Mesenchymal stem cell (in vitro differentiated cells and primary cell): ENCODE data around the gene MYL1.
A peak's percentile ranks its signal among the peaks of the same experiment; 100 is the strongest.

ENCODE experiments used
- DNase-seq: peaks from one replicate; pipeline ENCODE4 v3.0.0-alpha.2; 2013
- H2AFZ ChIP-seq: one replicate; pipeline ENCODE4 v1.6.1; 2013; ENCODE audit warnings: low read depth, mild to moderate bottlenecking, control low read depth, inconsistent platforms, low read length, moderate library complexity
- H2AK5ac ChIP-seq: 2 replicates; pipeline ENCODE4 v1.6.1; 2013; ENCODE audit warnings: low read length, moderate library complexity, mild to moderate bottlenecking, inconsistent platforms; ENCODE audit not compliant: severe bottlenecking
- H2BK120ac ChIP-seq: one replicate; pipeline ENCODE4 v1.6.1; 2013; ENCODE audit warnings: low read depth, mild to moderate bottlenecking, inconsistent platforms, low read length, moderate library complexity
- H2BK12ac ChIP-seq, 2 experiments: one replicate each; pipeline ENCODE4 v1.6.1; 2013; ENCODE audit warnings: inconsistent platforms in 2 of 2, low read length in 2 of 2, mild to moderate bottlenecking in 2 of 2, moderate library complexity in 2 of 2, control low read depth in 1 of 2
- H2BK15ac ChIP-seq: one replicate; pipeline ENCODE4 v1.6.1; 2013; ENCODE audit warnings: mild to moderate bottlenecking, low read depth, inconsistent platforms; ENCODE audit not compliant: poor library complexity, severe bottlenecking
- H2BK5ac ChIP-seq: 2 replicates; pipeline ENCODE4 v1.6.1; 2013; ENCODE audit warnings: low read depth, mild to moderate bottlenecking, low read length, control low read depth, inconsistent platforms; ENCODE audit not compliant: poor library complexity, severe bottlenecking
- H3K14ac ChIP-seq, 2 experiments: one replicate each; pipeline ENCODE4 v1.6.1; 2013; ENCODE audit warnings: inconsistent platforms in 2 of 2, low read length in 2 of 2, control low read depth in 1 of 2, mild to moderate bottlenecking in 1 of 2, moderate library complexity in 1 of 2
- H3K18ac ChIP-seq, 2 experiments: one replicate each; pipeline ENCODE4 v1.6.1; 2013; ENCODE audit warnings: inconsistent platforms in 2 of 2, low read length in 2 of 2, control low read depth in 1 of 2, low read depth in 1 of 2, mild to moderate bottlenecking in 1 of 2
- H3K23ac ChIP-seq, 2 experiments: one replicate each; pipeline ENCODE4 v1.6.1; 2013; ENCODE audit warnings: inconsistent platforms in 2 of 2, low read length in 2 of 2, mild to moderate bottlenecking in 2 of 2, moderate library complexity in 2 of 2, control low read depth in 1 of 2
- H3K27ac ChIP-seq: 2 replicates; pipeline ENCODE4 v1.5.1; 2013; ENCODE audit warnings: mild to moderate bottlenecking, moderate library complexity, low read length, control low read depth, inconsistent platforms; ENCODE audit not compliant: poor library complexity, severe bottlenecking
- H3K27me3 ChIP-seq, 2 experiments: 2 replicates each; pipeline versions ENCODE4 v1.6.1 to v1.7.0; 2013; ENCODE audit warnings: low read length in 2 of 2, mild to moderate bottlenecking in 2 of 2, moderate library complexity in 2 of 2, control low read depth in 1 of 2, inconsistent platforms in 1 of 2; ENCODE audit not compliant: control insufficient read depth in 1 of 2, insufficient read depth in 1 of 2
- H3K36me3 ChIP-seq, 2 experiments: 2 replicates each; pipeline versions ENCODE4 v1.6.1 to v1.7.0; 2013; ENCODE audit warnings: low read length in 2 of 2, control low read depth in 1 of 2, inconsistent platforms in 1 of 2, low read depth in 1 of 2, mild to moderate bottlenecking in 1 of 2; ENCODE audit not compliant: insufficient read depth in 2 of 2, control insufficient read depth in 1 of 2
- H3K4ac ChIP-seq, 2 experiments: one replicate each; pipeline ENCODE4 v1.6.1; 2013; ENCODE audit warnings: inconsistent platforms in 2 of 2, low read length in 2 of 2, mild to moderate bottlenecking in 2 of 2, moderate library complexity in 2 of 2, control low read depth in 1 of 2, low read depth in 1 of 2
- H3K4me1 ChIP-seq: 2 replicates; pipeline ENCODE4 v1.6.1; 2013; ENCODE audit warnings: low read depth, low read length, control low read depth; ENCODE audit not compliant: control insufficient read depth, insufficient read depth
- H3K4me2 ChIP-seq: 2 replicates; pipeline ENCODE4 v1.6.1; 2013; ENCODE audit warnings: low read length, mild to moderate bottlenecking, inconsistent platforms; ENCODE audit not compliant: poor library complexity, severe bottlenecking
- H3K4me3 ChIP-seq, 2 experiments: 2 replicates each; pipeline versions ENCODE4 v1.5.1 to v1.7.0; 2013; ENCODE audit warnings: low read length in 2 of 2, mild to moderate bottlenecking in 2 of 2, control low read depth in 1 of 2, low read depth in 1 of 2; ENCODE audit not compliant: insufficient read depth in 1 of 2
- H3K79me1 ChIP-seq: replicated peaks from 2 replicates; pipeline ENCODE4 v1.6.1; 2013; ENCODE audit warnings: mild to moderate bottlenecking, control low read depth, low read length, inconsistent platforms; ENCODE audit not compliant: poor library complexity, severe bottlenecking
- H3K9ac ChIP-seq: 2 replicates; pipeline ENCODE4 v1.7.0; 2013; ENCODE audit warnings: mild to moderate bottlenecking, low read length, moderate library complexity
- H3K9me3 ChIP-seq: 2 replicates; pipeline ENCODE4 v1.7.0; 2013; ENCODE audit warnings: mild to moderate bottlenecking, low read length; ENCODE audit not compliant: control insufficient read depth
- H4K8ac ChIP-seq: one replicate; pipeline ENCODE4 v1.6.1; 2013; ENCODE audit warnings: inconsistent platforms, mild to moderate bottlenecking, low read length, moderate library complexity
- H4K91ac ChIP-seq: one replicate; pipeline ENCODE4 v1.6.1; 2013; ENCODE audit warnings: mild to moderate bottlenecking, low read length, inconsistent platforms
- WGBS: methylation state at CpG from one replicate; pipeline ENCODE4 v1.1.7; 2013; ENCODE audit warnings: mixed read lengths; 5-methylcytosine and 5-hydroxymethylcytosine counted together

Gene MYL1

GRCh38 chr2:210323003-210323402 lies 8.0 kb upstream of the MYL1 start:
- Histone ChIP-seq H3K4ac (no peak overlapping the region), H3K14ac (no peak overlapping the region), H2BK120ac (no peak overlapping the region), H2BK15ac (no peak overlapping the region), H2BK12ac (no peak overlapping the region), H3K4me1 (peaks cover 1% of the 10 kb centered on the region), H3K27me3 (no peaks in the 10 kb centered on the region), H3K18ac (no peak overlapping the region), H2AK5ac (no peak overlapping the region), H4K8ac (no peak overlapping the region), H3K9ac (no peak overlapping the region), H2BK5ac (no peak overlapping the region), H3K36me3 (no peaks in the 10 kb centered on the region), H3K4me3 (no peak overlapping the region), H3K27ac (no peak overlapping the region), H2AFZ (peak overlapping the region; percentile 14), H3K79me1 (no peaks in the 10 kb centered on the region), H3K9me3 (no peaks in the 10 kb centered on the region), H3K23ac (no peak overlapping the region), H4K91ac (no peak overlapping the region), H3K4me2 (no peak overlapping the region)
- no peak for DNase-seq
- 90% methylated on average over 4 of the region's 4 CpGs for WGBS

GRCh38 chr2:210318891-210319290 lies 3.9 kb upstream of the MYL1 start:
- H3K14ac ChIP-seq: no peak overlapping the region
- H3K79me1 ChIP-seq: no peaks in the 10 kb centered on the region
- H4K8ac ChIP-seq: no peak overlapping the region
- H4K91ac ChIP-seq: no peak overlapping the region
- no peak overlapping the region for H2BK5ac ChIP-seq
- H2AK5ac ChIP-seq: no peak overlapping the region
- no peak overlapping the region for H2BK12ac ChIP-seq
- no peak overlapping the region for H3K4me2 ChIP-seq
- H3K18ac ChIP-seq: no peak overlapping the region
- no peaks in the 10 kb centered on the region for H3K36me3 ChIP-seq
- no peak overlapping the region for H2BK15ac ChIP-seq
- H3K9ac ChIP-seq: no peak overlapping the region
- H3K9me3 ChIP-seq: no peaks in the 10 kb centered on the region
- WGBS: 77% methylated on average over 2 of the region's 3 CpGs
- H3K27ac ChIP-seq: peak overlapping the region; percentile 88
- H3K23ac ChIP-seq: no peak overlapping the region
- H2BK120ac ChIP-seq: no peak overlapping the region
- H3K4me1 ChIP-seq: peaks cover 1% of the 10 kb centered on the region
- H3K4me3 ChIP-seq: no peak overlapping the region
- no peak for DNase-seq
- no peaks in the 10 kb centered on the region for H3K27me3 ChIP-seq
- H3K4ac ChIP-seq: no peak overlapping the region
- no peak overlapping the region for H2AFZ ChIP-seq

- H2AFZ ChIP-seq: no peak overlapping the region
- H3K14ac ChIP-seq: no peak overlapping the region
- H3K9me3 ChIP-seq: no peaks in the 10 kb centered on the region
- H3K4ac ChIP-seq: no peak overlapping the region
- H2BK15ac ChIP-seq: no peak overlapping the region
- no peak overlapping the region for H3K23ac ChIP-seq
- H2AK5ac ChIP-seq: no peak overlapping the region
- DNase-seq: no peak
- no peak overlapping the region for H2BK120ac ChIP-seq
- 57% methylated on average over 1 of the region's 2 CpGs for WGBS
- H2BK12ac ChIP-seq: no peak overlapping the region
- H3K4me1 ChIP-seq: peaks cover 1% of the 10 kb centered on the region
- H3K4me3 ChIP-seq: no peak overlapping the region
- H3K4me2 ChIP-seq: no peak overlapping the region
- H4K8ac ChIP-seq: no peak overlapping the region
- H3K18ac ChIP-seq: no peak overlapping the region
- H3K27ac ChIP-seq: peak overlapping the region; percentile 88
- H4K91ac ChIP-seq: no peak overlapping the region
- no peaks in the 10 kb centered on the region for H3K36me3 ChIP-seq
- H2BK5ac ChIP-seq: no peak overlapping the region
- H3K9ac ChIP-seq: no peak overlapping the region
- H3K79me1 ChIP-seq: no peaks in the 10 kb centered on the region
- no peaks in the 10 kb centered on the region for H3K27me3 ChIP-seq
These were observed 3.5 kb upstream of the MYL1 start for GRCh38 chr2:210318486-210318885.

GRCh38 chr2:210310550-210310949 lies 4.4 kb downstream of the MYL1 start:
- no peak overlapping the region for H3K9ac ChIP-seq
- WGBS: no CpG with 5 or more reads among the region's 1 CpG

More at GRCh38 chr2:210310550-210310949, 4.4 kb downstream of the MYL1 start:
- H4K91ac ChIP-seq: no peak overlapping the region
- H4K8ac ChIP-seq: no peak overlapping the region
- H3K4me3 ChIP-seq: no peak overlapping the region
- H3K23ac ChIP-seq: no peak overlapping the region
- no peak overlapping the region for H3K4me2 ChIP-seq
- H2BK5ac ChIP-seq: no peak overlapping the region
- H2BK120ac ChIP-seq: no peak overlapping the region
- H3K9me3 ChIP-seq: no peaks in the 10 kb centered on the region
- H2BK12ac ChIP-seq: no peak overlapping the region
- H3K27me3 ChIP-seq: no peaks in the 10 kb centered on the region
- H2AK5ac ChIP-seq: no peak overlapping the region
- H3K4me1 ChIP-seq: no peaks in the 10 kb centered on the region
- no peak overlapping the region for H2BK15ac ChIP-seq
- no peaks in the 10 kb centered on the region for H3K79me1 ChIP-seq
- DNase-seq: no peak
- no peak overlapping the region for H2AFZ ChIP-seq
- H3K14ac ChIP-seq: no peak overlapping the region
- H3K27ac ChIP-seq: no peak overlapping the region
- H3K18ac ChIP-seq: no peak overlapping the region
- no peak overlapping the region for H3K4ac ChIP-seq
- no peaks in the 10 kb centered on the region for H3K36me3 ChIP-seq
